ENCODE measurements around the gene ZDHHC3. TPM values are rescaled to one million over a fixed set of nuclear protein-coding genes. Genes with fewer than 3 reads are reported as not detected.

Gene ZDHHC3
- total and polyA plus RNA-seq, 2 donors (not counting 1 experiment from before 2014, with no cell fraction given), result 37.2 to 52.6 TPM

- H3K36me3 ChIP-seq (replicated peaks in 1 of 2; ENCODE audit: control extremely low read depth in 1 of 2, control insufficient read depth in 1 of 2, extremely low read depth in 1 of 2, insufficient read depth in 2 of 2, low read length in 1 of 2), result no peaks in the 10 kb centered on the region
- Mint-ChIP-seq H3K27ac (no peak overlapping the region), H3K9me3 (ENCODE audit: insufficient read depth) (no peaks in the 10 kb centered on the region), H3K27me3 (peaks cover 20% of the 10 kb centered on the region), H3K4me3 (no peak overlapping the region), H3K4me1 (no peaks in the 10 kb centered on the region)
- no peak overlapping the region for H3K9ac ChIP-seq (ENCODE audit: low read length)
- H3K4me1 ChIP-seq (ENCODE audit: control insufficient read depth in 2 of 2, insufficient read depth in 2 of 2, low read length in 2 of 2), result no peaks in the 10 kb centered on the region
- H3K27ac ChIP-seq (ENCODE audit: low read length in 2 of 2), result no peak overlapping the region
- H3K79me2 ChIP-seq (ENCODE audit: control insufficient read depth, insufficient read depth, low read length), result no peaks in the 10 kb centered on the region
- intact Hi-C loops (cut with micrococcal nuclease), result no loop called here
- peaks cover 0 to 12% (median 3%) of the 10 kb centered on the region in 4 experiments for H3K27me3 ChIP-seq (replicated peaks in 1 of 4; ENCODE audit: control extremely low read depth in 1 of 4, control insufficient read depth in 3 of 4, insufficient read depth in 4 of 4, low read length in 3 of 4)
- TF ChIP-seq CTCF (IDR thresholded peaks at IDR 0.05) (no peak), EZH2 (IDR thresholded peaks at IDR 0.05; ENCODE audit: borderline replicate concordance, insufficient read depth, low read depth, low read length, poor library complexity, severe bottlenecking) (no peak)
- no peak overlapping the region for H3K4me2 ChIP-seq (replicated peaks; ENCODE audit: low read depth, low read length, poor library complexity, severe bottlenecking)
- H3K4me3 ChIP-seq (ENCODE audit: control extremely low read depth in 1 of 5, extremely low read depth in 1 of 5, insufficient read depth in 1 of 5, low read depth in 2 of 5, low read length in 4 of 5), result no peak overlapping the region
- ATAC-seq (ENCODE audit: low read depth) (no peak), DNase-seq (no peak)
- peaks cover 0 to 7% (median 0%) of the 10 kb centered on the region in 3 donors for H3K9me3 ChIP-seq (ENCODE audit: control extremely low read depth in 1 of 3, control insufficient read depth in 2 of 3, insufficient read depth in 1 of 3, low read length in 2 of 3)
- H4K20me1 ChIP-seq (ENCODE audit: control insufficient read depth, insufficient read depth, low read length, poor library complexity, severe bottlenecking), result no peaks in the 10 kb centered on the region
- no peak overlapping the region for H2AFZ ChIP-seq (ENCODE audit: insufficient read depth, low read depth, low read length, poor library complexity, severe bottlenecking)
- WGBS (ENCODE audit: insufficient coverage), result 77% methylated on average over 3 of the region's 3 CpGs
- ChIA-PET POLR2A (no interaction called here), CTCF (no interaction called here)
Observed at GRCh38 chr3:44886561-44886960, 89.4 kb downstream of the ZDHHC3 start.

- Mint-ChIP-seq H3K9me3 (ENCODE audit: insufficient read depth) (no peaks in the 10 kb centered on the region), H3K27me3 (peaks cover 22% of the 10 kb centered on the region), H3K4me3 (no peak overlapping the region), H3K4me1 (no peaks in the 10 kb centered on the region), H3K27ac (no peak overlapping the region)
- intact Hi-C loops (cut with micrococcal nuclease), result no loop called here
- H3K36me3 ChIP-seq (replicated peaks in 1 of 2; ENCODE audit: control extremely low read depth in 1 of 2, control insufficient read depth in 1 of 2, extremely low read depth in 1 of 2, insufficient read depth in 2 of 2, low read length in 1 of 2), result no peaks in the 10 kb centered on the region
- 100% methylated on average over 1 of the region's 4 CpGs for WGBS (ENCODE audit: insufficient coverage)
- peaks cover 0 to 7% (median 0%) of the 10 kb centered on the region in 3 donors for H3K9me3 ChIP-seq (ENCODE audit: control extremely low read depth in 1 of 3, control insufficient read depth in 2 of 3, insufficient read depth in 1 of 3, low read length in 2 of 3)
- H3K4me3 ChIP-seq (ENCODE audit: control extremely low read depth in 1 of 5, extremely low read depth in 1 of 5, insufficient read depth in 1 of 5, low read depth in 2 of 5, low read length in 4 of 5), result no peak overlapping the region
- H3K4me2 ChIP-seq (replicated peaks; ENCODE audit: low read depth, low read length, poor library complexity, severe bottlenecking), result no peak overlapping the region
- ChIA-PET POLR2A (no interaction called here), CTCF (no interaction called here)
- no peaks in the 10 kb centered on the region for H3K79me2 ChIP-seq (ENCODE audit: control insufficient read depth, insufficient read depth, low read length)
- H3K27me3 ChIP-seq (replicated peaks in 1 of 4; ENCODE audit: control extremely low read depth in 1 of 4, control insufficient read depth in 3 of 4, insufficient read depth in 4 of 4, low read length in 3 of 4), result peaks cover 0 to 12% (median 3%) of the 10 kb centered on the region in 4 experiments
- H2AFZ ChIP-seq (ENCODE audit: insufficient read depth, low read depth, low read length, poor library complexity, severe bottlenecking), result no peak overlapping the region
- ATAC-seq (ENCODE audit: low read depth), result no peak
- H3K9ac ChIP-seq (ENCODE audit: low read length), result no peak overlapping the region
- no peaks in the 10 kb centered on the region for H4K20me1 ChIP-seq (ENCODE audit: control insufficient read depth, insufficient read depth, low read length, poor library complexity, severe bottlenecking)
- no peak for DNase-seq
- H3K27ac ChIP-seq (ENCODE audit: low read length in 2 of 2), result no peak overlapping the region
- no peaks in the 10 kb centered on the region for H3K4me1 ChIP-seq (ENCODE audit: control insufficient read depth in 2 of 2, insufficient read depth in 2 of 2, low read length in 2 of 2)
- TF ChIP-seq CTCF (IDR thresholded peaks at IDR 0.05), result no peak
- TF ChIP-seq EZH2 (IDR thresholded peaks at IDR 0.05; ENCODE audit: borderline replicate concordance, insufficient read depth, low read depth, low read length, poor library complexity, severe bottlenecking), result no peak
Observed at GRCh38 chr3:44885618-44886017, 90.4 kb downstream of the ZDHHC3 start.
